HepG2 (cell line): ENCODE measurements around the gene EVA1C. TPM values are rescaled to one million over a fixed set of nuclear protein-coding genes. Genes with fewer than 3 reads are reported as not detected.

ENCODE experiments used
- ATAC-seq: fragments of 200-7000 bp; cut with Tn5 transposase; 3 replicates; pipeline ENCODE4 v1.9.1; 2020; ENCODE audit warnings: mild to moderate bottlenecking, moderate library complexity
- BruUV-seq: library from RNA; stranded (reverse); fragments of 400-500 nt; replicated peaks from 2 replicates; lab custom pipeline; 2021; lab: Mats Ljungman, UMichigan
- CTCF ChIA-PET: fragments of 300-600 bp; formaldehyde crosslinking; extraction: SDS; loops from one replicate; lab custom pipeline; 2021; ENCODE audit warnings: low total read pairs, inconsistent platforms, low intra/inter-chr PET ratio; lab: Yijun Ruan, JAX
- POLR2A ChIA-PET: fragments of 350-600 bp; sonication (Branson Sonifier 250); formaldehyde crosslinking; loops from one replicate; lab custom pipeline; 2020; ENCODE audit warnings: antibody characterized with exemption, inconsistent platforms; lab: Yijun Ruan, JAX
- DNase-seq: peaks from one replicate; pipeline ENCODE4 v3.0.0-alpha.2; 2015; ENCODE audit warnings: low spot score
- FAIRE-seq: peaks from 3 replicates; lab custom pipeline; 2011; peaks lifted over from hg19 to GRCh38; lab: Jason Lieb, UNC
- H2AFZ ChIP-seq: one replicate; pipeline ENCODE4 v1.6.1; 2011; ENCODE audit warnings: low read length, inconsistent platforms
- H3K27ac ChIP-seq: fragments of 300-600 bp; 3 replicates; pipeline ENCODE4 v1.8.0; 2011; ENCODE audit warnings: mixed run types, mild to moderate bottlenecking, mixed read lengths, low read length, inconsistent platforms; ENCODE audit not compliant: insufficient read depth; ENCODE audit errors: extremely low read length
- H3K27me3 ChIP-seq, 2 experiments: fragments of 200-600 bp in 1 of 2; 2 replicates in 1 of 2; 3 replicates in 1 of 2; pipeline versions ENCODE4 v1.6.0 to v1.8.0; 2011; ENCODE audit warnings: low read length in 2 of 2, mild to moderate bottlenecking in 2 of 2, moderate library complexity in 2 of 2, inconsistent platforms in 1 of 2; ENCODE audit not compliant: insufficient read depth in 2 of 2, control insufficient read depth in 1 of 2
- H3K36me3 ChIP-seq, 2 experiments: fragments of 200-600 bp in 1 of 2; replicated peaks in 1 of 2; 2 replicates in 1 of 2; 3 replicates in 1 of 2; pipeline versions ENCODE4 v1.5.1 to v1.8.0; 2011; ENCODE audit warnings: low read length in 2 of 2, inconsistent platforms in 1 of 2; ENCODE audit not compliant: insufficient read depth in 2 of 2, control insufficient read depth in 1 of 2
- H3K4me1 ChIP-seq: 2 replicates; pipeline ENCODE4 v1.5.1; 2012; ENCODE audit warnings: low read length, inconsistent platforms; ENCODE audit not compliant: insufficient read depth
- H3K4me2 ChIP-seq: 2 replicates; pipeline ENCODE4 v1.6.0; 2011; ENCODE audit warnings: low read depth, low read length, inconsistent platforms
- H3K4me3 ChIP-seq, 3 experiments: fragments of 200-600 bp in 1 of 3; sonication (generic), shearing (Covaris generic) in 1 of 3; replicated peaks in 1 of 3; 2 replicates each; pipeline ENCODE4 v1.5.1; 2011 to 2016; ENCODE audit warnings: low read length in 3 of 3, inconsistent platforms in 2 of 3, low read depth in 2 of 3, mild to moderate bottlenecking in 2 of 3, control low read depth in 1 of 3, mixed read lengths in 1 of 3; ENCODE audit not compliant: insufficient read depth in 1 of 3
- H3K79me2 ChIP-seq: one replicate; pipeline ENCODE4 v1.6.1; 2011; ENCODE audit warnings: low read length, inconsistent platforms; ENCODE audit not compliant: insufficient read depth
- H3K9ac ChIP-seq: 2 replicates; pipeline ENCODE4 v1.6.0; 2011; ENCODE audit warnings: mild to moderate bottlenecking, low read depth, low read length, inconsistent platforms; ENCODE audit not compliant: insufficient read depth
- H3K9me3 ChIP-seq: 2 replicates; pipeline ENCODE4 v1.5.1; 2012; ENCODE audit warnings: mild to moderate bottlenecking, low read length
- H4K20me1 ChIP-seq: 2 replicates; pipeline ENCODE4 v1.6.0; 2011; ENCODE audit warnings: inconsistent platforms, mild to moderate bottlenecking, low read length, moderate library complexity; ENCODE audit not compliant: insufficient read depth
- CREB1 ChIP-seq, 2 experiments: fragments of 450-650 bp in 1 of 2; IDR thresholded peaks; 2 replicates each; pipeline ENCODE4 v1.6.1; 2016 to 2017; ENCODE audit warnings: control low read depth in 1 of 2, mild to moderate bottlenecking in 1 of 2, missing compliant biosample characterization in 1 of 2, missing genetic modification characterization in 1 of 2
- CSRNP2 ChIP-seq: sonication (generic); formaldehyde crosslinking; conservative IDR thresholded peaks from 2 replicates; pipeline ENCODE4 v1.8.0; 2022; ENCODE audit warnings: low read depth, missing genetic modification reagents
- FOXA1 ChIP-seq, 2 experiments: fragments of 450-650 bp in 1 of 2; sonication (generic) in 1 of 2; formaldehyde crosslinking in 1 of 2; IDR thresholded peaks; 2 replicates each; pipeline versions ENCODE4 v1.4.0 to v1.6.1; 2016 to 2020; ENCODE audit warnings: missing genetic modification reagents in 1 of 2
- IKZF1 ChIP-seq: fragments of 450-650 bp; IDR thresholded peaks from 2 replicates; pipeline ENCODE4 v1.7.1; 2016
- JUN ChIP-seq: sonication (generic); formaldehyde crosslinking; IDR thresholded peaks from 2 replicates; pipeline ENCODE4 v1.4.0; 2020; ENCODE audit warnings: mild to moderate bottlenecking, missing genetic modification reagents
- MNT ChIP-seq: fragments of 450-650 bp; IDR thresholded peaks from 2 replicates; pipeline ENCODE4 v1.6.1; 2016
- PLRG1 ChIP-seq: fragments of 450-650 bp; conservative IDR thresholded peaks from 2 replicates; pipeline ENCODE4 v1.6.1; 2016
- POLR2AphosphoS2 ChIP-seq: IDR thresholded peaks from 2 replicates; pipeline ENCODE4 v1.6.1; 2011; ENCODE audit warnings: low read depth, low read length, improper control_type of control experiment
- THAP9 ChIP-seq: sonication (generic); formaldehyde crosslinking; IDR thresholded peaks from 2 replicates; pipeline ENCODE4; 2020; ENCODE audit warnings: missing genetic modification reagents, mild to moderate bottlenecking, borderline replicate concordance
- ZNF367 ChIP-seq: sonication (generic); formaldehyde crosslinking; IDR thresholded peaks from 2 replicates; pipeline ENCODE4 v1.4.0; 2020; ENCODE audit warnings: missing genetic modification reagents, borderline replicate concordance
- WGBS: methylation state at CpG from one replicate; pipeline ENCODE4 v1.1.6; 2017; ENCODE audit warnings: low lambda C conversion rate; 5-methylcytosine and 5-hydroxymethylcytosine counted together
- in situ Hi-C: cut with HindIII; loops from 2 replicates; pipeline ENCODE4 v1.10.0; 2017; ENCODE audit warnings: low pct_unique_long_range_greater_than_20kb; ENCODE audit not compliant: extremely low pct_ligation_motif_present
- intact Hi-C: fragments of 100-400 bp; cut with micrococcal nuclease; formaldehyde crosslinking; loops from one replicate; pipeline ENCODE4 v1.10.0; 2022; ENCODE audit not compliant: unreplicated experiment
- polyA plus RNA-seq, 8 experiments: library from polyadenylated mRNA; depleted of rRNA in 3 of 8; stranded (reverse) in 7 of 8; unstranded in 1 of 8; fragments of >200 nt; fragmentation: Illumina TruSeq in 4 of 8; extraction: Trizol in 4 of 8; gene quantifications; 2 replicates each; pipeline versions ENCODE4 v1.2.1 to v1.2.3, GENCODE V29; 2011 to 2016; ENCODE audit warnings: low read depth in 4 of 8, missing spikeins in 1 of 8, mixed read lengths in 1 of 8; ENCODE audit not compliant: insufficient read depth in 1 of 8
- total RNA-seq, 5 experiments: library from RNA; depleted of rRNA; stranded (reverse); fragments of >200 nt; fragmentation: Illumina TruSeq; extraction: Trizol; gene quantifications; 2 replicates each; pipeline ENCODE4 v1.2.3, GENCODE V29; 2016; ENCODE audit warnings: low read depth in 1 of 5
- TF ChIP-seq, protein P1 (sequence below), 2 experiments: sonication (generic) in 1 of 2; formaldehyde crosslinking in 1 of 2; IDR thresholded peaks; 2 replicates each; pipeline versions ENCODE4 v1.6.1 to v1.9.0; 2014 to 2022; ENCODE audit warnings: antibody characterized with exemption in 1 of 2, borderline replicate concordance in 1 of 2, inconsistent platforms in 1 of 2, low read depth in 1 of 2, missing genetic modification reagents in 1 of 2

Gene EVA1C
- total and polyA plus RNA-seq, 2 of the 13 experiments (the other 11 are each of a cell fraction or from before 2014, with no cell fraction given): 0.29 to 0.34 TPM

DNA sequence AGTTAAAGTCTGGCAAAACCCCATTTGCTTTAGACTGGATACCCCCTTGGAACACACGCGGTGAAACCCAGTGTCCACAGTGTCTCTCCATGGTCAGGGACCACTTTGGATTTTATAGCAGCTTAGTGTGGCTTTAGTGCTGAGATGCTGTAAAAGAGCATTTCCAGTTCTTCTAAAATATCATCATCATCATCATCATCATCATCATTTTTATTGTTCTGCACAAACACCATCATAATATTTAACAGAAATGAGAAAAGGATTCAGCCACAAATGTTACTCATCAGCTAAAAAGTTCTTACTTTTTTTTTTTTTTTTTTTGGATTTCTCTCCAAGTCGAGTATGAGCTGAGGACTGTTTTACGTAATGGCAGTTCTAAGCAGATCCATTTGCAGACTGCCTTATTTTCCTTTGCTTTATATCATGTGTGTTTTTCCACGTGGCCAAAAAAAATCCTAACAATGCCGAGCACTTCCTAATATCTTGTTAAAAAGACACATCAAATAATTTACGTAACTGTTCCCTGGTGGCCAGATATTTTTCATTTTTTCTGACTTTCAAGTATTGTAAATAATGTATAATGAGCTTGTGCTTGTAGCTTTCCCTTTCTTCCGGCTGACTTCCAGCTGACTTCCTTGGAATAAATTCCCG, 62.8 kb downstream of the EVA1C start:
- H3K4me3 ChIP-seq: no peak overlapping the region
- FAIRE-seq (no peak), ATAC-seq (no peak), DNase-seq (no peak)
- TF ChIP-seq FOXA1 (IDR thresholded peaks at IDR 0.05): no peak
- TF ChIP-seq FOXA1 (CRISPR knock-in tag; IDR thresholded peaks at IDR 0.05): no peak
- 0 out of 2 replicates have a peak, but pooled peaks have one; percentile 27 for TF ChIP-seq MNT
- no peak for TF ChIP-seq PLRG1
- no peak for TF ChIP-seq ZNF367 (CRISPR knock-in tag)
- TF ChIP-seq THAP9: no peak
- peak; percentile 56 for TF ChIP-seq CREB1 (IDR thresholded peaks at IDR 0.05)
- no peak for TF ChIP-seq CREB1 (CRISPR knock-in tag; IDR thresholded peaks at IDR 0.05)
- no peak for TF ChIP-seq CSRNP2 (CRISPR knock-in tag)
- no peak for TF ChIP-seq IKZF1
- no peak for TF ChIP-seq POLR2AphosphoS2
- TF ChIP-seq JUN (CRISPR knock-in tag): no peak
- TF ChIP-seq, protein P1, sequence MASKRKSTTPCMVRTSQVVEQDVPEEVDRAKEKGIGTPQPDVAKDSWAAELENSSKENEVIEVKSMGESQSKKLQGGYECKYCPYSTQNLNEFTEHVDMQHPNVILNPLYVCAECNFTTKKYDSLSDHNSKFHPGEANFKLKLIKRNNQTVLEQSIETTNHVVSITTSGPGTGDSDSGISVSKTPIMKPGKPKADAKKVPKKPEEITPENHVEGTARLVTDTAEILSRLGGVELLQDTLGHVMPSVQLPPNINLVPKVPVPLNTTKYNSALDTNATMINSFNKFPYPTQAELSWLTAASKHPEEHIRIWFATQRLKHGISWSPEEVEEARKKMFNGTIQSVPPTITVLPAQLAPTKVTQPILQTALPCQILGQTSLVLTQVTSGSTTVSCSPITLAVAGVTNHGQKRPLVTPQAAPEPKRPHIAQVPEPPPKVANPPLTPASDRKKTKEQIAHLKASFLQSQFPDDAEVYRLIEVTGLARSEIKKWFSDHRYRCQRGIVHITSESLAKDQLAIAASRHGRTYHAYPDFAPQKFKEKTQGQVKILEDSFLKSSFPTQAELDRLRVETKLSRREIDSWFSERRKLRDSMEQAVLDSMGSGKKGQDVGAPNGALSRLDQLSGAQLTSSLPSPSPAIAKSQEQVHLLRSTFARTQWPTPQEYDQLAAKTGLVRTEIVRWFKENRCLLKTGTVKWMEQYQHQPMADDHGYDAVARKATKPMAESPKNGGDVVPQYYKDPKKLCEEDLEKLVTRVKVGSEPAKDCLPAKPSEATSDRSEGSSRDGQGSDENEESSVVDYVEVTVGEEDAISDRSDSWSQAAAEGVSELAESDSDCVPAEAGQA (IDR thresholded peaks at IDR 0.05; ENCODE audit: low read depth): no peak
- TF ChIP-seq, protein P1 (CRISPR knock-in tag; IDR thresholded peaks at IDR 0.05; ENCODE audit: borderline replicate concordance): no peak
- H3K79me2 ChIP-seq: no peaks in the 10 kb centered on the region
- no peak overlapping the region for H2AFZ ChIP-seq
- no peaks in the 10 kb centered on the region for H3K36me3 ChIP-seq
- in situ Hi-C loops: no loop called here
- POLR2A ChIA-PET: no interaction called here
- H3K4me1 ChIP-seq: peaks cover 6% of the 10 kb centered on the region; the same call in 1 of the 2 replicates
- H4K20me1 ChIP-seq: no peaks in the 10 kb centered on the region
- no peak overlapping the region for H3K9ac ChIP-seq
- WGBS: 68% methylated on average over 9 of the region's 9 CpGs
- no peak overlapping the region for H3K4me2 ChIP-seq
- no peaks in the 10 kb centered on the region for H3K9me3 ChIP-seq
- BruUV-seq: no TSS peak
- no peaks in the 10 kb centered on the region for H3K27me3 ChIP-seq
- CTCF ChIA-PET: no interaction called here
- no peak overlapping the region for H3K27ac ChIP-seq
- intact Hi-C loops: no loop called here
